AG10803 (cell line): ENCODE measurements around the gene PROB1.
A peak's percentile ranks its signal among the peaks of the same experiment; 100 is the strongest.
"Not testable (repeated sequence)": the region's sequence is repeated elsewhere in the genome, so short reads cannot be mapped to it uniquely, and the experiment has no call there.

Experiments used
- DNase-seq: peaks from one replicate; pipeline ENCODE4 v3.0.0; 2010; ENCODE audit warnings: low read depth
- H3K4me3 ChIP-seq: 2 replicates; pipeline ENCODE4 v1.5.1; 2011; ENCODE audit warnings: mild to moderate bottlenecking, low read length, control low read depth
- TF ChIP-seq, protein P1 (sequence below): conservative IDR thresholded peaks from 2 replicates; pipeline ENCODE4 v1.5.1; 2011; ENCODE audit warnings: mild to moderate bottlenecking, low read length, control low read depth, inconsistent platforms

PROB1 gene

DNA sequence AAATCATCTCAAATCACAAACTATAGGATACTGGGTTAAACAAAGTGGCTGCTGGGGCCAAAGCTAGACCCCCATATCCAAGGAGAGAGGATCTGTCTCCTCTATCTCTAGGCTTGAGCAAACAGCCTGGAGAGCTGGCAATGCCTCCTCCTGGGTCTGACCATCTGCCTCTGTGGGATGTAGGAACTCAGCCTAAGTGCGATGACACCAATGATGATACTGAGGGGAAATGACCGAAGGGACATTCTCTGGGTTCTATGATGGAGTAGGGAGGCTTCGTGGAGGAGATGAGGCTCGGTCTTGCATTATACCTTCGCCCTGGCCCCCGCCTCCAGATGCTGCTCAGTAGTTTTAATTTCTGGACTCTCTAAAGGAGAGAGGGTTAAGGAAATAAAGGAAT, 18.2 kb upstream of the PROB1 start:
- TF ChIP-seq, protein P1, sequence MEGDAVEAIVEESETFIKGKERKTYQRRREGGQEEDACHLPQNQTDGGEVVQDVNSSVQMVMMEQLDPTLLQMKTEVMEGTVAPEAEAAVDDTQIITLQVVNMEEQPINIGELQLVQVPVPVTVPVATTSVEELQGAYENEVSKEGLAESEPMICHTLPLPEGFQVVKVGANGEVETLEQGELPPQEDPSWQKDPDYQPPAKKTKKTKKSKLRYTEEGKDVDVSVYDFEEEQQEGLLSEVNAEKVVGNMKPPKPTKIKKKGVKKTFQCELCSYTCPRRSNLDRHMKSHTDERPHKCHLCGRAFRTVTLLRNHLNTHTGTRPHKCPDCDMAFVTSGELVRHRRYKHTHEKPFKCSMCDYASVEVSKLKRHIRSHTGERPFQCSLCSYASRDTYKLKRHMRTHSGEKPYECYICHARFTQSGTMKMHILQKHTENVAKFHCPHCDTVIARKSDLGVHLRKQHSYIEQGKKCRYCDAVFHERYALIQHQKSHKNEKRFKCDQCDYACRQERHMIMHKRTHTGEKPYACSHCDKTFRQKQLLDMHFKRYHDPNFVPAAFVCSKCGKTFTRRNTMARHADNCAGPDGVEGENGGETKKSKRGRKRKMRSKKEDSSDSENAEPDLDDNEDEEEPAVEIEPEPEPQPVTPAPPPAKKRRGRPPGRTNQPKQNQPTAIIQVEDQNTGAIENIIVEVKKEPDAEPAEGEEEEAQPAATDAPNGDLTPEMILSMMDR: no peak
- H3K4me3 ChIP-seq: no peak overlapping the region

DNA sequence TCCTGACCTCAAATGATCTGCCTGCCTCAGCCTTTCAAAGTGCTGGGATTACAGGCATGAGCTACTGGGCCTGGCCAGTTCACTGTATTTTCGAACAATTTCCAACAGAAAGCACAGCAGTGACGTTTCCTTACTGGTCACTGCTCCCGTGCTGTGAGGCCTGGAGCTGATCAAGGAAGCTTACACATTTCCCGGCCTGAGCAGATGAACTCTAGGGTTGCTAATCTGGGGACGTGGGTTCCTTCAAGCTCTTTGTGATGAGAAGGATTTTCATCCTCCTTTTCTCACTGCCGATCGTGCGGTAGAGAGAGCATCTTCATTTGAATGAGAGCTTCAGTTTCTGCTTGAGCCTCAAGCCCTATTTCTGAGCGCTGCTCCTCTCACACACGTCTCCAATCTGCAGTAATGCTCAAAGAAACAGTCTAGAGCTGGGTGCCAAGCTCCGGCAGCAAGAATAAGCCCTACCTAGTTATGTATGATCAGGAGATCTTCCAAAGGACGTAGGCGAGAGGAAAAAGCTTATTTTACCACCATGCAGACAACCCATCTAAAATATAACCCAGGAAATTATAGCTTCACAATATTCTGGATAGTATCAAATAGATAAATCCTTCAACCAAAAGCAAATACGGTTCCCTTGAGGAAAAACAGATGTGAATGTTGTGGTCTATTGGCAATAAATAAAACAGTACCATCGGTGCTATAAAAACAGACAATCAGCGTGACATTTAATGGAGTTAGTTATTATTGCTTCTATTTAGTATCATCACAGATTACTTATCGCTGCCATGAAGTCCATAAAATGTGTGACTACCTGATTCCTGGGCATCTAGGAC, 16.3 kb upstream of the PROB1 start:
- peak; percentile 58 for DNase-seq
- TF ChIP-seq, protein P1: no peak
- no peak overlapping the region for H3K4me3 ChIP-seq

More for the DNA sequence above, 18.2 kb upstream of the PROB1 start:
- DNase-seq: no peak

DNA sequence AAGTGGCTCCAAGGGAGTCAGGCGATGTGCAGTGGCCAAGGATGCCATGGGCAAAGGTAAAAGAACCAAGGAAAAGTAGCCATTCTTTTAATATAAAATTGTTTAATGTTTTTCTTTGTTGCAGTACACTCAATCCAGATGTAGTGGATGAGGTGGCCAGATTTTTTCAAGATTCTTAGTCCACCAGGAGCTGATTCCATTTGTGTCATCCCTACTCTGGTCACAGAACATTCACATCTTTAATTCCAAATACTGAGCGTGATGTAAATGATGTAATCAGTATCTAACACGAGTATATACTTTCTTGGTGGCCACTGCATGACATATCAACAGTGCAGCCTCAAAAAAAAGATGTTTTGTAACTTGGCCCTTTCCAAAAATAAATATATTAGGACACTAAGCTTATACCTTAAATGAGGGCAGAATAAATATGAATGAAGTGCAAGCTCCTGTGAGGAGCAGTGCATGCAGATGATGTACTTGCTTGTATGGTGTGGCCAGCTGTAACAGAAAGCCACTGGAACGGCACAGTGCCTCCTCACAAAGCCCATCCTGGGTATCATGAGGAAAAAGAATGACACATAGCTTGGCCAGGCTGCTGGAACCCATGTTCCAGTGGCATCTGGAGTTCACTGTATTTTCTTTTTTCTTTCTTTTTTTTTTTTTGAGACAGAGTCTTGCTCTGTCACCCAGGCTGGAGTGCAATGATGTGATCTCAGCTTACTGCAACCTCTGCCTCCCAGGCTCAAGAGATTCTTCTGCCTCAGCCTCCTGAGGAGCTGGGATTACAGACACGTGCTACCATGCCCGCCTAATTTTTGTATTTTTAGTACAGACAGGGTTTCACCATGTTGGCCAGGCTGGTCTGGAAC, 15.5 kb upstream of the PROB1 start:
- TF ChIP-seq, protein P1: no peak
- H3K4me3 ChIP-seq: no peak overlapping the region
- DNase-seq: peak; percentile 39

DNA sequence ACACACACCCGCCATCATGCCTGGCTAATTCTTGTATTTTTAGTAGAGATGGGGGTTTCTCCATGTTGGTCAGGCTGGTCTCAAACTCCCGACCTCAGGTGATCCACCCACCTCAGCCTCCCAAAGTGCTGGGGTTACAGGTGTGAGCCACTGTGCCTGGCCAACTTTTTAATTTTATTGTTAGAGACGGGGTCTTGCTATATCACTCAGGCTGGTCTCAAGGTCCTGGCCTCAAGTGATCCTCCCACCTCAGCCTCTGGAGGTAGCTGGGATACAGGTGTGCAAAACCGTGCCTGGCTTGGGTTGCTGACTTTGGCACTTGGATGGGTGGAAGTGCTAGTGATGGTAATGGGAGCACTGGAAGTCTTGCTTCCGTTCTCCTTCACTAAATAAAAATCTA, 14.2 kb upstream of the PROB1 start:
- DNase-seq, H3K4me3 ChIP-seq: not testable (repeated sequence)

DNA sequence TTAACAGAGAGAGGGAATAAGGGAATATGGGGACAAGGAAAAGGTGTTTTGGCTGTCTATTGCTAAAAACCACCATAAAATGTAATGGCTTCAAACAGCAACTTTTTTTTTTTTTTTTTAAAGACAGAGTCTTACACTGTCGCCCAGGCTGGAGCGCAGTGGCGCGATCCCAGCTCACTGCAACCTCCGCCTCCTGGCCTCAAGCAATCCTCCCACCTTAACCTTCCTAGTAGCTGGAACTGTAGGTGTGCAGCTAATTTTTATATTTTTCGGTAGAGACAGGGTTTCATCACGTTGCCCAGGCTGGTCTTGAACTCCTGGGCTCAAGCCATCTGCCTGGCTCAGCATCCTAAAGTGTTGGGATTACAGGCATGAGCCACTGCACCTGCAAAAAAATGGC, 13.3 kb upstream of the PROB1 start:
- TF ChIP-seq, protein P1: no peak
- no peak for DNase-seq
- no peak overlapping the region for H3K4me3 ChIP-seq

DNA sequence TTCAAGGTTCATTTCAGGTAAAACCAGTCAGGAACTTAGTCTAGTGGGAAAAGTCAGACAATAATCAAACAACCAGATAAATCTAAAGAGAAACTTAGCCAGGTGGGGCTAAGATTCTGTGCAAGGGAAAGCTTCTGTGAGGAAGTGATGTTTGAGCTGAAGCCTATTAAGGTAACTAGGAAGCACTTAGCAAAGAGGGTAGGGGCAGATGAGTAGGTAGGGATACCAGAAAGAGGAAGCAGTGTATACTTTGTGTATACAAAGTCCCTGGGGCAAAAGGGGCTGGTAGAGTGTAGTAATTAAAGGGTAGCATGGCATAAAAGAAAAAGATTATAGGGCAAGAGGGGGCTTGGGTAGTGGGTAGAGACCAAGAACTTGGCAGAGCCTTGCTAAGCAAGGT, 12.6 kb upstream of the PROB1 start:
- TF ChIP-seq, protein P1: no peak
- H3K4me3 ChIP-seq: no peak overlapping the region
- DNase-seq: no peak

DNA sequence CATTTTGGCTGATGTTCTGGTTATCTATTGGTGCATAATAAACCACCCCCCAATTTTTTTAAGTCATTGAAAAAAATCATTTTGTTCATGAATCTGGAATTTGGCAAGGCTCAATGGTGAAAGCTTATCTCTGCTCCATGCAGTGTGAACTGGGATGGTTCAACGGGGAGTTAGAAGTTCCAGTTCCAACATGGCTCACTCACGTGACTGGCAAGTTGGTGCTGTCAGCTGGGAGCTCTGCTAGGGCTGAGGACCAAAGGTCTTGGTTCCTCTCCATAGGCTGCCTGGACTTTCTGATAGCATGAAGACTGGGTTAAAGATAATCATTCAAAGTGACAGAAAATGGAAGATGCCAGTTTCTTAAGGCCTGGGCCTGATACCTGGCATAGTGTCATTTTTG, 12.1 kb upstream of the PROB1 start:
- TF ChIP-seq, protein P1: no peak
- DNase-seq: no peak
- no peak overlapping the region for H3K4me3 ChIP-seq
